GM12875 (cell line): ENCODE measurements around the gene FCN2.

Experiments
- H3K4me3 ChIP-seq: one replicate; pipeline ENCODE4 v1.5.1; 2011; ENCODE audit warnings: low read depth, low read length, control low read depth
- TF ChIP-seq, protein P1 (sequence below): IDR thresholded peaks from 2 replicates; pipeline ENCODE4 v1.5.1; 2011; ENCODE audit warnings: low read depth, mild to moderate bottlenecking, control low read depth, inconsistent platforms, low read length, moderate library complexity, borderline replicate concordance; ENCODE audit not compliant: insufficient read depth

Gene FCN2

GRCh38 chr9:134847138-134847537 lies 33.5 kb upstream of the FCN2 start:
- H3K4me3 ChIP-seq: no peak overlapping the region
- TF ChIP-seq, protein P1, sequence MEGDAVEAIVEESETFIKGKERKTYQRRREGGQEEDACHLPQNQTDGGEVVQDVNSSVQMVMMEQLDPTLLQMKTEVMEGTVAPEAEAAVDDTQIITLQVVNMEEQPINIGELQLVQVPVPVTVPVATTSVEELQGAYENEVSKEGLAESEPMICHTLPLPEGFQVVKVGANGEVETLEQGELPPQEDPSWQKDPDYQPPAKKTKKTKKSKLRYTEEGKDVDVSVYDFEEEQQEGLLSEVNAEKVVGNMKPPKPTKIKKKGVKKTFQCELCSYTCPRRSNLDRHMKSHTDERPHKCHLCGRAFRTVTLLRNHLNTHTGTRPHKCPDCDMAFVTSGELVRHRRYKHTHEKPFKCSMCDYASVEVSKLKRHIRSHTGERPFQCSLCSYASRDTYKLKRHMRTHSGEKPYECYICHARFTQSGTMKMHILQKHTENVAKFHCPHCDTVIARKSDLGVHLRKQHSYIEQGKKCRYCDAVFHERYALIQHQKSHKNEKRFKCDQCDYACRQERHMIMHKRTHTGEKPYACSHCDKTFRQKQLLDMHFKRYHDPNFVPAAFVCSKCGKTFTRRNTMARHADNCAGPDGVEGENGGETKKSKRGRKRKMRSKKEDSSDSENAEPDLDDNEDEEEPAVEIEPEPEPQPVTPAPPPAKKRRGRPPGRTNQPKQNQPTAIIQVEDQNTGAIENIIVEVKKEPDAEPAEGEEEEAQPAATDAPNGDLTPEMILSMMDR: no peak

DNA sequence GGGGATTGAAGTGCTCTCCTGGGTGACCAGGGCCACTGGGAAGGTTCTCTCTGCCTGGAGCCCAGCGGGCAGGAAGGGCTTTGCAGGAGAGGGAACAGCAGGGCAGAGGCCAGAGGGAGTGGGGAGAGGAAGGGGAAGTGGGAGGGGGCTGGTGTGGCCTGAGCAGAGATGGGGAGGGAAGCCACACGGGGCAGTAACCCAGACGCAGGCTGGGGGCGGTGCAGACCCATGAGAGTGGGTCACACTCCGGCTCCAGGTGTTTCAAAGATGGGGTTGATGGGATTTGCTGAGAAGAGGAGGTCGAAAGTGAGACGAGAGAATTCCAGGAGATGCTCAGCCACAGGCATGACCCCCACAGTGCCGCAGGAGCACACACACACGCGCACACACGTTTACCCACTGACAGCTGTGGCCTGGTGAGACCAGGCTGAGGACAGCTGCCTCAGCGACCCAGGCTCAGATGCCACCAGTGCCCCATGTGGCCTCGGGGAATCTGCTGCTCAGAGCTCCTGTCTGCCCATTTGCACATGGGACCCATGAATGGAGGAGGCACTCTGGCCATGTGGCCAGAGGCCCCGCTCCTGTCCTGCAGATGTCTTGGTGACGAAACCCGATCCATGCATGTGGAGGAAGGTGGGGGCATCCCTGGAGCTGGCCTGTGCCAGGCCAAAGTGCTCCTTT lies 32.7 kb upstream of the FCN2 start:
- H3K4me3 ChIP-seq: no peak overlapping the region
- TF ChIP-seq, protein P1: no peak

GRCh38 chr9:134848504-134848903 lies 32.1 kb upstream of the FCN2 start:
- no peak overlapping the region for H3K4me3 ChIP-seq
- TF ChIP-seq, protein P1: no peak

GRCh38 chr9:134850611-134851010 lies 30.0 kb upstream of the FCN2 start:
- TF ChIP-seq, protein P1: no peak
- no peak overlapping the region for H3K4me3 ChIP-seq

GRCh38 chr9:134851020-134851419 lies 29.6 kb upstream of the FCN2 start:
- no peak overlapping the region for H3K4me3 ChIP-seq
- TF ChIP-seq, protein P1: no peak

DNA sequence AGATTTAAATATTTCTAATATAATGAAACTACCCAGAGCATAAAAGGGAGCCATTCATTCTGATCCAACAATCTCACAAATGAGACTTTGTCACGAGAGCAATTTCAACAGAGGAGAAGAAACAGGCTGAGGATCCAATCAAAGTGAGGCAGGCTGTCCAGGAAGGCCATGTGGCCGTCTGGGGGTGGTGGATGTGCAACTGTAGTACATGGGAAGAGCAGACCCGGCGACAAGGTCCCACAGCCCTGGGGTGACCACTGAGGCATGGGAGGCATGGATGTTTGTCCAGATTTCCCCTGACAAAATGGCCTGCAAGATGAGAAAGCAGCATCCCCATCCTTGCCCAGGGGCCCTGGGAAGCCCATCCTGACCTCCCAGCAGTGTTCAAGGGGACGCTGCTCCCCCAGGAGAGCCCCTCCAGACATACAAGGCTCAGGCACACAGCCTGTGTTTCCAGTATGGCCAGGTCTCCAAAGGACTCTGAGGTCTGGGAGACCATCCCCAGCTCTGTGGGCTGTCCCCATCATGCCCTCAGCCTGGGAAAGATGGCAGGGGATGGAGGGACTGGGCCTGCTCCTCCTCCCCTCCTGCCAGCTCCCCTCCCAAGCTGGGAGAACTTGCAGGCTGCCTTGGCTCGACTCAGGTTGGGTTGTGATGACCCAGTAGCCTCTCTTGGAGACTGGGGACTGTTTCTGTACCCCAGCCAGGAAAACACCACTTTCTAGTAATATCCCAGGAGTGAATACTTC lies 27.5 kb upstream of the FCN2 start:
- no peak overlapping the region for H3K4me3 ChIP-seq
- TF ChIP-seq, protein P1: no peak

- no peak overlapping the region for H3K4me3 ChIP-seq
- TF ChIP-seq, protein P1: no peak
Observed at GRCh38 chr9:134853893-134854292, 26.7 kb upstream of the FCN2 start.
